Thoracic aorta (tissue), 2 donors: ENCODE measurements around the gene RADIL. TPM values are rescaled to one million over a fixed set of nuclear protein-coding genes. Genes with fewer than 3 reads are reported as not detected.

Experiments used
- ATAC-seq: fragments of 150-250 bp; one replicate; pipeline ENCODE4 v1.8.0; 2017; ENCODE audit warnings: low read depth; ENCODE audit not compliant: insufficient number of reproducible peaks, low FRiP score
- DNase-seq: peaks from one replicate; pipeline ENCODE4 v3.0.0-alpha.2; 2020; ENCODE audit warnings: low spot score
- H3K27ac ChIP-seq, 2 donors: fragments of 200-600 bp; sonication (generic); 1 replicate in 1 of 2; 2 replicates in 1 of 2; pipeline ENCODE4 v1.5.1; 2016; ENCODE audit warnings: mild to moderate bottlenecking in 2 of 2, moderate library complexity in 2 of 2
- H3K27me3 ChIP-seq: fragments of 200-600 bp; sonication (generic); replicated peaks from 2 replicates; pipeline ENCODE4 v1.6.0; 2016; ENCODE audit warnings: mild to moderate bottlenecking; ENCODE audit not compliant: insufficient read depth
- H3K36me3 ChIP-seq: fragments of 200-600 bp; sonication (generic); one replicate; pipeline ENCODE4 v1.5.1; 2016
- H3K4me1 ChIP-seq, 2 donors: fragments of 200-600 bp; sonication (generic); 1 replicate in 1 of 2; 2 replicates in 1 of 2; pipeline versions ENCODE4 v1.5.1 to v1.6.0; 2016; ENCODE audit warnings: low read depth in 2 of 2, mild to moderate bottlenecking in 1 of 2; ENCODE audit not compliant: control insufficient read depth in 1 of 2
- H3K4me3 ChIP-seq: fragments of 200-600 bp; sonication (generic); 2 replicates; pipeline ENCODE4 v1.5.1; 2016; ENCODE audit warnings: mild to moderate bottlenecking
- H3K9me3 ChIP-seq: fragments of 200-600 bp; sonication (generic); 2 replicates; pipeline ENCODE4 v1.5.1; 2016
- total RNA-seq, 2 donors: library from RNA; depleted of rRNA; stranded (reverse); fragments of >200 nt; gene quantifications; one replicate each; pipeline versions ENCODE4 v1.1.0 to v1.2.3, GENCODE V29; 2016
- TF ChIP-seq, protein P1 (sequence below): fragments of 200-600 bp; sonication (generic); IDR thresholded peaks from one replicate; pipeline ENCODE4 v1.5.1; 2019; ENCODE audit warnings: antibody characterized with exemption

RADIL gene
- total RNA-seq, 2 donors from 2014 or later = 6.7 to 14.4 TPM

DNA sequence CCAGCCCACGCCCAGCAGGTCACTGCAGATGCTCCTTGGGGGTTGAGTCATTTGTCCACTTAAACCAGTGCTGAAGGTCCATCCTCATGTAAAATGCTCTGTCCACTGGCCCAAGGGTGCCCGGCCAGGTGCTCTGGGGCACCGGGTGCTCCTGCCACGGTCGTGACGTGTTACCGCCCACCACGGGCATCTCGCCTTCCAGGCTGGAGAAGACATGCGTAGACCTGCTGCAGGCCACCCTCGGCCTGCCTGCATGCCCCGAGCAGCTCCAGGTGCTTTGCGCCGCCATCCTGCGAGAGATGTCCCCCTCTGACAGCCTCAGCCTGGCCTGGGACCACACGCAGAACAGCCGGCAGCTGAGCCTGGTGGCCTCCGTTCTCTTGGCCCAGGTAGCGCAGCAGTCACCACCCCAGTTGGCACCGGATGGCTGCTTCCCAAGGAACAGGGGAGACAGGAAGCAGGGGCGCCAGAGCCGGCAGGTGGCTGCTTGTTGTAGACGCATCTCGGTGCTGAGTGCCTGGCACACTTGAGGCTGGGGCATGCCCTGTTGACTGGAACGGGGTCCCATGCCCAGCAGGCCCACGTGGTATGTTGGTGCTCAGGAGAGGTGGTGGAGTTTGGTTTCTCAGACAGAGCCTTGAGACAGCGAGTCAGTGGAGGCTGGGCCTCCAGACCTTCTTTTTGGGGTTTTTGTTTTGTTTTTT lies 102.0 kb downstream of the RADIL start:
- H3K27ac ChIP-seq = no peak overlapping the region
- no peaks in the 10 kb centered on the region for H3K9me3 ChIP-seq
- H3K36me3 ChIP-seq = peaks cover 53% of the 10 kb centered on the region
- ATAC-seq (no peak), DNase-seq (no peak)
- peaks cover 8 to 18% of the 10 kb centered on the region in 2 donors for H3K4me1 ChIP-seq
- H3K27me3 ChIP-seq = no peaks in the 10 kb centered on the region
- TF ChIP-seq, protein P1, sequence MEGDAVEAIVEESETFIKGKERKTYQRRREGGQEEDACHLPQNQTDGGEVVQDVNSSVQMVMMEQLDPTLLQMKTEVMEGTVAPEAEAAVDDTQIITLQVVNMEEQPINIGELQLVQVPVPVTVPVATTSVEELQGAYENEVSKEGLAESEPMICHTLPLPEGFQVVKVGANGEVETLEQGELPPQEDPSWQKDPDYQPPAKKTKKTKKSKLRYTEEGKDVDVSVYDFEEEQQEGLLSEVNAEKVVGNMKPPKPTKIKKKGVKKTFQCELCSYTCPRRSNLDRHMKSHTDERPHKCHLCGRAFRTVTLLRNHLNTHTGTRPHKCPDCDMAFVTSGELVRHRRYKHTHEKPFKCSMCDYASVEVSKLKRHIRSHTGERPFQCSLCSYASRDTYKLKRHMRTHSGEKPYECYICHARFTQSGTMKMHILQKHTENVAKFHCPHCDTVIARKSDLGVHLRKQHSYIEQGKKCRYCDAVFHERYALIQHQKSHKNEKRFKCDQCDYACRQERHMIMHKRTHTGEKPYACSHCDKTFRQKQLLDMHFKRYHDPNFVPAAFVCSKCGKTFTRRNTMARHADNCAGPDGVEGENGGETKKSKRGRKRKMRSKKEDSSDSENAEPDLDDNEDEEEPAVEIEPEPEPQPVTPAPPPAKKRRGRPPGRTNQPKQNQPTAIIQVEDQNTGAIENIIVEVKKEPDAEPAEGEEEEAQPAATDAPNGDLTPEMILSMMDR = no peak
- H3K4me3 ChIP-seq = no peak overlapping the region

DNA sequence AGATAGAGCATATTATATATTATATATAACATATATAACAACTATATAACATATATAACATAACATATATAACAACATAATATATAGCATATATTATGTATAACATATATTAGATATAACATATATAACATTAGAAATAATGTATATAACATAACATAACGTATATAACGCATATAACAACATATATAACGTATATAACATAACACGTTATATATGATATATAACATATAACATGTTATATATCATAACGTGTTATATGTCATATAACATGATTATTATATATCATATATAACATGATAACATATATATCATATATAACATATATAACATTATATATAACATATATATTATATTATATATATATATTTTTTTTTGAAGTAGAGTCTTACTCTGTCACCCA lies 104.4 kb downstream of the RADIL start:
- H3K9me3 ChIP-seq = no peaks in the 10 kb centered on the region
- DNase-seq (no peak), ATAC-seq (no peak)
- no peak overlapping the region for H3K27ac ChIP-seq
- H3K27me3 ChIP-seq = no peaks in the 10 kb centered on the region
- H3K4me1 ChIP-seq = peaks cover 17 to 31% of the 10 kb centered on the region in 2 donors
- no peak overlapping the region for H3K4me3 ChIP-seq
- H3K36me3 ChIP-seq = peaks cover 31% of the 10 kb centered on the region
- TF ChIP-seq, protein P1 = no peak

DNA sequence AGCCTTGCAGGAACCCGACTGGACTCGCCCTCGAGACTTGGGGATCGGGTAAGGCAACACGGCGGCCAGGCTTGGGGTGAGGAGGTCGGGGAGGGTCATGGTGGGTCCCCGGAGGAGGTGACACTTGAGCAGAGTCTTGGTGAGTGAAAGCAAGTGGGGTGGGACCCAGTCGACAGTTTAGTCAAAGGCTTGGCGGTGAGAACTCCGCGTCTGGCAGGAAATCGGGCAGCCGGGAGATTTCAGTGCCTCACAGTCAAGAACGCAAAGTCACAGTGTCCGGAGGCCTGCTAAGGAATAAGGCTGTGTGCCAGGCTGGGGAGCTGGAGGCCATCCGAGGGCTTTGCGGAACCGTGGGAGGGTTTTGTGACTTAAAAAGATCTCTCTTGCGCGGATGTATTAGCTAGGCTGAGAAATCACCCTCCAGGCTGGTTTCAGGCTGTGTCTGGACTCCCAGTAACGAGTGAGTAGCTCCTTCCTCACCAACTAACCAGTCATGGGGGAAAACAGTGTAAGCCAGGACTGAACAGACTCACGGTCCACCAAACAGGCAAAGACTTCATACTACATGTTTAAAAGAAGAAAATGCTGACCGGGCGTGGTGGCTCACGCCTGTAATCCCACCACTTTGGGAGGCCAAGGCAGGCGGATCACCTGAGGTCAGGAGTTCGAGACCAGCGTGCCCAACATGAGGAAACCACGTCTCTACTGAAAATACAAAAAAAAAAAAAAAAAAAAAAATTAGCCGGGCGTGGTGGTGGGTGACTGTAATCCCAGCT lies 107.5 kb downstream of the RADIL start:
- Histone ChIP-seq H3K27me3 (no peaks in the 10 kb centered on the region), H3K27ac (peak overlapping the region; percentile 81 to 97)

DNA sequence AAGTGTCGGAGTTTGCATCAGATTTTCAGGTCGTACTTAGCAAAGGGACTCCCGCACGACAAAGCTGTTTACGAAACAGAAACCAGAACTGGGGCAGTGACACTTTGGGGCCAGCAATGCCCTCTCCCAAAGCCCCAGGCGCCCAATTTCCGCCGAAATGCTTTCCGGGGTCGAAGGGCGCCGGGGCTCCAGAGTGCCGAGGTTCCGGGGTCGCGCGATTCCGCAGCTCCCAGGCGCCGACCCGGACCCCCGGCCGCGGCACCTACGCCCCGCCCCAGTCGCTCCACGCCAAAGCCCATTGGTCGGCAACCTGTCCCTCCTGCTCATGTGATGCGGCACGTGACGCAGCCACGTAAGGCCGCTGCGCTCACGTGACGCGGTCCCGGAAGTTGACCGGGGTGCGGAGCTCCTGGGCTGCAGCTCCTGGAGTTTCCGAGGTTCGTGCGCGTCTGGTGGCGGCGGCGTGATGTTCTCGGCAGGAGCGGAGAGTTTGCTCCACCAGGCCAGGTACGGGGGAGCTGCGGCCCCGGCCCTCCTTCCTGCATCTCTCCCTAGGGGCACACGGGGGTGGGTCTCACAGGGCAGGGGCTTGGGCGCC lies 108.2 kb downstream of the RADIL start, which contains the start of gene AP5Z1:
Gene AP5Z1, plus strand, starts transcription at position 374 of the 598 bp plus-strand sequence. Its CDS starts 93 bp downstream, at position 467.
- peak; percentile 89 for ATAC-seq
- H3K4me1 ChIP-seq = peaks cover 18 to 34% of the 10 kb centered on the region in 2 donors

More for the DNA sequence above, 107.5 kb downstream of the RADIL start:
- peaks cover 18 to 34% of the 10 kb centered on the region in 2 donors for H3K4me1 ChIP-seq
- H3K36me3 ChIP-seq = peaks cover 4% of the 10 kb centered on the region
- no peaks in the 10 kb centered on the region for H3K9me3 ChIP-seq
- TF ChIP-seq, protein P1 = no peak
- DNase-seq = peak; percentile 17
- peak; percentile 17 for ATAC-seq
- H3K4me3 ChIP-seq = peak overlapping the region; percentile 80

More for the DNA sequence above, 108.2 kb downstream of the RADIL start, which contains the start of gene AP5Z1:
- peak; percentile 84 for DNase-seq
- Histone ChIP-seq H3K4me3 (peak within 1 kb of the TSS; percentile 80), H3K9me3 (no peaks in the 10 kb centered on the region), H3K27ac (peak within 1 kb of the TSS; percentile 81 to 97), H3K36me3 (peaks cover 4% of the 10 kb centered on the region), H3K27me3 (no peaks in the 10 kb centered on the region)
- TF ChIP-seq, protein P1 = no peak
